ENCODE measurements around the gene LPP. TPM values are rescaled to one million over a fixed set of nuclear protein-coding genes. Genes with fewer than 3 reads are reported as not detected.
A peak's percentile ranks its signal among the peaks of the same experiment; 100 is the strongest.

The LPP gene
- total RNA-seq, 4 donors from 2014 or later: 56.0 to 65.7 (median 58.1) TPM

GRCh38 chr3:188507244-188507720, 353.3 kb downstream of the LPP start:
- in situ Hi-C loops (cut with MboI; ENCODE audit: low sequenced_read_pairs in 4 of 4): no loop called here
- Histone ChIP-seq H3K4me1 (peaks cover 23 to 39% of the 10 kb centered on the region in 2 donors), H3K27ac (peak overlapping the region in 1 of 4 donors; percentile 17), H3K27me3 (no peaks in the 10 kb centered on the region), H3K4me3 (no peak overlapping the region), H3K9me3 (peaks cover 0 to 14% (median 0%) of the 10 kb centered on the region in 3 donors), H3K36me3 (no peaks in the 10 kb centered on the region)
- TF ChIP-seq POLR2A (IDR thresholded peaks at IDR 0.05): no peak
- DNase-seq (no peak), ATAC-seq (no peak)
- intact Hi-C loops (cut with DNase I; ENCODE audit: low total_unique reads): no loop called here

GRCh38 chr3:188508454-188508853, 354.5 kb downstream of the LPP start:
- H3K4me1 ChIP-seq: peaks cover 27 to 46% of the 10 kb centered on the region in 2 donors
- DNase-seq: no peak
- intact Hi-C loops (cut with DNase I; ENCODE audit: low total_unique reads) (no loop called here), in situ Hi-C loops (cut with MboI; ENCODE audit: low sequenced_read_pairs in 4 of 4) (no loop called here)
- TF ChIP-seq POLR2A (IDR thresholded peaks at IDR 0.05) (no peak), CTCF (IDR thresholded peaks at IDR 0.05 in 4 of 5, conservative IDR thresholded peaks at IDR 0.05 in 1 of 5) (no peak)
- H3K9me3 ChIP-seq: peaks cover 0 to 7% (median 0%) of the 10 kb centered on the region in 3 donors
- H3K27ac ChIP-seq: no peak overlapping the region
- no peaks in the 10 kb centered on the region for H3K27me3 ChIP-seq
- H3K36me3 ChIP-seq: no peaks in the 10 kb centered on the region
- H3K4me3 ChIP-seq: no peak overlapping the region
- ATAC-seq: no peak

- H3K4me1 ChIP-seq: peaks cover 27 to 46% of the 10 kb centered on the region in 2 donors
- no peak for TF ChIP-seq CTCF (IDR thresholded peaks at IDR 0.05 in 4 of 5, conservative IDR thresholded peaks at IDR 0.05 in 1 of 5)
- no peak for TF ChIP-seq POLR2A (IDR thresholded peaks at IDR 0.05)
- H3K4me3 ChIP-seq: no peak overlapping the region
- intact Hi-C loops (cut with DNase I; ENCODE audit: low total_unique reads): no loop called here
- no peaks in the 10 kb centered on the region for H3K27me3 ChIP-seq
- ATAC-seq (no peak), DNase-seq (no peak)
- no peaks in the 10 kb centered on the region for H3K9me3 ChIP-seq
- in situ Hi-C loops (cut with MboI; ENCODE audit: low sequenced_read_pairs in 4 of 4): no loop called here
- H3K36me3 ChIP-seq: no peaks in the 10 kb centered on the region
- no peak overlapping the region for H3K27ac ChIP-seq
Observed at GRCh38 chr3:188509316-188509715, 355.4 kb downstream of the LPP start.

- Histone ChIP-seq H3K27ac (peak overlapping the region in 3 of 4 donors; percentile 0 to 43 (median 24)), H3K4me1 (peaks cover 27 to 46% of the 10 kb centered on the region in 2 donors), H3K27me3 (no peaks in the 10 kb centered on the region), H3K4me3 (no peak overlapping the region), H3K9me3 (no peaks in the 10 kb centered on the region), H3K36me3 (no peaks in the 10 kb centered on the region)
- intact Hi-C loops (cut with DNase I; ENCODE audit: low total_unique reads) (no loop called here), in situ Hi-C loops (cut with MboI; ENCODE audit: low sequenced_read_pairs in 4 of 4) (no loop called here)
- TF ChIP-seq CTCF (IDR thresholded peaks at IDR 0.05 in 4 of 5, conservative IDR thresholded peaks at IDR 0.05 in 1 of 5) (no peak), POLR2A (IDR thresholded peaks at IDR 0.05) (no peak)
- DNase-seq (no peak), ATAC-seq (peak in 1 of 2 donors; percentile 69)
Observed at GRCh38 chr3:188510366-188510765, 356.4 kb downstream of the LPP start.

GRCh38 chr3:188513662-188514328, 359.8 kb downstream of the LPP start:
- no peak for ATAC-seq
- Histone ChIP-seq H3K36me3 (no peaks in the 10 kb centered on the region), H3K4me1 (peaks cover 17 to 31% of the 10 kb centered on the region in 2 donors), H3K27me3 (no peaks in the 10 kb centered on the region), H3K27ac (no peak overlapping the region), H3K9me3 (no peaks in the 10 kb centered on the region), H3K4me3 (no peak overlapping the region)
- intact Hi-C loops (cut with DNase I; ENCODE audit: low total_unique reads): no loop called here
- TF ChIP-seq POLR2A (IDR thresholded peaks at IDR 0.05) (no peak), CTCF (IDR thresholded peaks at IDR 0.05 in 4 of 5, conservative IDR thresholded peaks at IDR 0.05 in 1 of 5) (no peak)
- in situ Hi-C loops (cut with MboI; ENCODE audit: low sequenced_read_pairs in 4 of 4): no loop called here
- DNase-seq: no peak

All from gastrocnemius medialis (tissue), 4 donors.